Measurements from ENCODE around the gene PDE4D. TPM values are rescaled to one million over a fixed set of nuclear protein-coding genes. Genes with fewer than 3 reads are reported as not detected.

PDE4D gene
- total RNA-seq, 2 experiments from 2014 or later, result 75.5 to 80.7 TPM

GRCh38 chr5:58938563-58939424 lies 954.7 kb downstream of the PDE4D start:
- TF ChIP-seq, protein P1, sequence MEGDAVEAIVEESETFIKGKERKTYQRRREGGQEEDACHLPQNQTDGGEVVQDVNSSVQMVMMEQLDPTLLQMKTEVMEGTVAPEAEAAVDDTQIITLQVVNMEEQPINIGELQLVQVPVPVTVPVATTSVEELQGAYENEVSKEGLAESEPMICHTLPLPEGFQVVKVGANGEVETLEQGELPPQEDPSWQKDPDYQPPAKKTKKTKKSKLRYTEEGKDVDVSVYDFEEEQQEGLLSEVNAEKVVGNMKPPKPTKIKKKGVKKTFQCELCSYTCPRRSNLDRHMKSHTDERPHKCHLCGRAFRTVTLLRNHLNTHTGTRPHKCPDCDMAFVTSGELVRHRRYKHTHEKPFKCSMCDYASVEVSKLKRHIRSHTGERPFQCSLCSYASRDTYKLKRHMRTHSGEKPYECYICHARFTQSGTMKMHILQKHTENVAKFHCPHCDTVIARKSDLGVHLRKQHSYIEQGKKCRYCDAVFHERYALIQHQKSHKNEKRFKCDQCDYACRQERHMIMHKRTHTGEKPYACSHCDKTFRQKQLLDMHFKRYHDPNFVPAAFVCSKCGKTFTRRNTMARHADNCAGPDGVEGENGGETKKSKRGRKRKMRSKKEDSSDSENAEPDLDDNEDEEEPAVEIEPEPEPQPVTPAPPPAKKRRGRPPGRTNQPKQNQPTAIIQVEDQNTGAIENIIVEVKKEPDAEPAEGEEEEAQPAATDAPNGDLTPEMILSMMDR (IDR thresholded peaks at IDR 0.05), result no peak
- DNase-seq (no peak), ATAC-seq (no peak)
- H3K27me3 Mint-ChIP-seq, result peaks cover 6% of the 10 kb centered on the region
- intact Hi-C loops (cut with micrococcal nuclease), result no loop called here
- H3K27ac Mint-ChIP-seq, result no peak overlapping the region
- ChIA-PET POLR2A (no interaction called here), CTCF (no interaction called here)
- no peaks in the 10 kb centered on the region for H3K9me3 Mint-ChIP-seq
- no peak overlapping the region for H3K4me3 Mint-ChIP-seq
- H3K36me3 Mint-ChIP-seq (ENCODE audit: low read depth), result no peaks in the 10 kb centered on the region
- H3K4me1 Mint-ChIP-seq (ENCODE audit: low read depth), result peaks cover 17% of the 10 kb centered on the region

DNA sequence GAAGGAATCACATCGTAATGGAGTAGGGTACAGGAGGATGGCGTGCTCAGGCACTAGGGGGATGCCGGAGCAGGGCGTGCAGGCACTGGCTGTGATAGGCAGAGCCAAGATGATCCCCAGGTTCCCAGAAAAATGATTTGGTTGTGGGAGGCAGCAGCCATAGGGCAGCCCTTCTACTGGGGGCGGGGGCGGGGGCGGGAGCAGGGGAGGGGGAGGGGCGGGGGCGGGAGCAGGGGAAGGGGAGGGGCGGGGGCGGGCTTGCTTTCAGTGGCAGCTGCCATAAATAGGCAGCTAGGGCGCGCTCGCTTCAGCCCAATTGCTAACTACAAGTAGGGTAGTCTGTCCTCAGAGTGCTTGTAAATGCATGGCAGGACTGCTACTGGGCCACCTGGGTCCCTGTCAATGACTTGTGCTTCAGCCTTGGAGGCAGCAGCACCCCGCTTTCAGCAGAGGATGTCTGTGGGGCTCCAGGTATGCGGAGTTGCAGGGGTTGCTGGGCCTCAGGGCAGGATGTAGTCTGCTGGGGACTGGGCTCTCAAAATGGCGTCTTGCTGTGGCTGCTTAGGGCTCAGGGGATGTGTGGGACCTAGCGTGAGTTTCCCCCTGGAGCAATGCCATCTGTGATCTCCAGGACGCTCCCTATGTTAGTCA lies 956.4 kb downstream of the PDE4D start:
- H3K27ac Mint-ChIP-seq, result no peak overlapping the region
- no peak for DNase-seq
- CTCF ChIA-PET, result no interaction called here
- no peak overlapping the region for H3K4me3 Mint-ChIP-seq
- POLR2A ChIA-PET, result no interaction called here
- intact Hi-C loops (cut with micrococcal nuclease), result no loop called here
- H3K4me1 Mint-ChIP-seq (ENCODE audit: low read depth), result peaks cover 17% of the 10 kb centered on the region
- H3K9me3 Mint-ChIP-seq, result no peaks in the 10 kb centered on the region
- no peak for ATAC-seq
- H3K36me3 Mint-ChIP-seq (ENCODE audit: low read depth), result no peaks in the 10 kb centered on the region
- TF ChIP-seq, protein P1 (IDR thresholded peaks at IDR 0.05), result no peak
- peaks cover 6% of the 10 kb centered on the region for H3K27me3 Mint-ChIP-seq

DNA sequence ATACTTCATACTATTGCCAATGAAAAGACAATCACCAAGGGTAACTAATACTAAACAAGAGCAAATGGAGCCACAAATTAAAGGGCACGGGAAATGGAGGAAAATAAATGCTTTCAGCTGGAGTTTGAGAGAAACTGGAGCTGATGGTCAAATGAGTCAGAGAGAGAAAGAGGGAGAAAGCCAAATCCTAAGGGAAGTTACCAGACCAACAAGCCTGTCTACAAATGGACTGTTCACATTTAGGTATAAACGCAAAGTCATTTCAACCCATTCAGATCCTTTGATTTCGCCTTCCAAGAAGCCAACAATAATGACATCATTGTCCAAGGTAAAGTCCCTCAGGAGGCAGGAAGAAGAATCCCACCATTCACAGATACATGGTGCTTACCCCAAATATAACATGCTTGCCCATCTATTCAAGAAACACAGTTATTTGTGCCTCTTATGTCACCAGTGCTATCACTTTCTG lies 958.9 kb downstream of the PDE4D start:
- Mint-ChIP-seq H3K9me3 (no peaks in the 10 kb centered on the region), H3K4me1 (ENCODE audit: low read depth) (peaks cover 17% of the 10 kb centered on the region), H3K36me3 (ENCODE audit: low read depth) (no peaks in the 10 kb centered on the region), H3K4me3 (peak overlapping the region; percentile 21), H3K27me3 (peaks cover 6% of the 10 kb centered on the region), H3K27ac (peak overlapping the region; percentile 11)
- ChIA-PET POLR2A (no interaction called here), CTCF (no interaction called here)
- ATAC-seq (no peak), DNase-seq (no peak)
- intact Hi-C loops (cut with micrococcal nuclease), result no loop called here
- TF ChIP-seq, protein P1 (IDR thresholded peaks at IDR 0.05), result no peak

DNA sequence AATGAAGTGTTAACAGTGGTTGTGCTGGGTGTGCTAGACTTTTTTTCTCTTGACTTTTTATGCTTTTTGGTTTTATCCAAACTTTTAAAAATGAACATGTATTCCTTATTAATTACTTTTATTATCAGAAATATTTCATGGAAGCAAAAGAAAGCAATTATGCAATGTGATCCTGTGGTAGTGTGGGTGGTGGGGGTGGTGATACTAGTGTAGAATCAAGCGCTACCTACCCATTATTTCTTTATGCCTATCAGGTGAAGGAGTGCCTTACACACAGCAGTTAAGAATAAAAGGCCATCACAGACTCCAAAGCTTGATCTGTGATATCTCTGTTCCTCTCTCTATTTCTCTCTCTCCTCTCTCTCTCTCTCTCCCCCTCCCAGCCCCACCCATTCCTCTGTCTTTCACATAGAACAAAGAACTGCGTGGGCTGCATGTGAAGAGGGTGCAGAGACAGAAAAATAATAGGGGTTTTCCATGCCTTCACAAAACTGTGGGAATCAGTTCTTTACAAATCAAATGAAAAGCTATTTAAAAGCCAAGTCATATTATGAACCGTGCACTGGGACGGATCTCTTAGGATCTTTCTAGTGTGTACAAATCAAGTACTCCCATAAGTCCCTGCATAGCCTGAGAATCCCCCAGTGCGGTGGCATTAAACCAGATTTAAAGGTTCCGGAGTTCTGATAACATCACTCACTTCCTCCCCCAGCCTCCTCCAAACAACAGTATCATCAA lies 959.5 kb downstream of the PDE4D start:
- Mint-ChIP-seq H3K4me1 (ENCODE audit: low read depth) (peaks cover 17% of the 10 kb centered on the region), H3K9me3 (no peaks in the 10 kb centered on the region), H3K36me3 (ENCODE audit: low read depth) (no peaks in the 10 kb centered on the region), H3K27ac (peak overlapping the region; percentile 11), H3K27me3 (peaks cover 5% of the 10 kb centered on the region), H3K4me3 (peak overlapping the region; percentile 21)
- ChIA-PET POLR2A (no interaction called here), CTCF (no interaction called here)
- DNase-seq, result peak; percentile 70
- peak; percentile 86 for ATAC-seq
- TF ChIP-seq, protein P1 (IDR thresholded peaks at IDR 0.05), result no peak
- intact Hi-C loops (cut with micrococcal nuclease), result no loop called here
